CD4-positive, alpha-beta T cell treated with Interferon alpha-2 for 1 hour (primary cell): ENCODE measurements around the gene CNKSR2.

Experiments used
- DNase-seq, 2 donors: peaks; one replicate each; pipeline ENCODE4 v3.0.0-alpha.2; 2020 to 2022

Gene CNKSR2

GRCh38 chrX:21374163-21374993 is at the start of gene CNKSR2:
TSS of gene CNKSR2 (plus strand) at chrX:21374418. CDS start at chrX:21374898, 480 bp downstream.
- DNase-seq, result peak; percentile 73 to 77

- no peak for DNase-seq
Measured at GRCh38 chrX:21354725-21355124, 19.5 kb upstream of the CNKSR2 start.

GRCh38 chrX:21355831-21356230 is 18.4 kb upstream of the CNKSR2 start:
- DNase-seq, result no peak

- DNase-seq, result no peak
Measured at GRCh38 chrX:21369613-21370012, 4.6 kb upstream of the CNKSR2 start.

- DNase-seq, result peak in 1 of 2 donors; percentile 7
Measured at GRCh38 chrX:21373001-21373400, 1.2 kb upstream of the CNKSR2 start.

GRCh38 chrX:21373637-21374162 is 518 bp upstream of the CNKSR2 start:
- DNase-seq, result peak; percentile 12 to 31

- DNase-seq, result peak in 1 of 2 donors; percentile 0
Measured at GRCh38 chrX:21374994-21375707, 933 bp downstream of the CNKSR2 start.

- peak in 1 of 2 donors; percentile 5 for DNase-seq
Measured at GRCh38 chrX:21375708-21376009, 1.4 kb downstream of the CNKSR2 start.

GRCh38 chrX:21376636-21377035 is 2.4 kb downstream of the CNKSR2 start:
- no peak for DNase-seq

- no peak for DNase-seq
Measured at GRCh38 chrX:21379991-21380390, 5.8 kb downstream of the CNKSR2 start.

GRCh38 chrX:21382715-21383114 is 8.5 kb downstream of the CNKSR2 start:
- peak in 1 of 2 donors; percentile 4 for DNase-seq

GRCh38 chrX:21383546-21383945 is 9.3 kb downstream of the CNKSR2 start:
- DNase-seq, result no peak

GRCh38 chrX:21384178-21384577 is 10.0 kb downstream of the CNKSR2 start:
- DNase-seq, result no peak

GRCh38 chrX:21394792-21395191 is 20.6 kb downstream of the CNKSR2 start:
- no peak for DNase-seq

- DNase-seq, result no peak
Measured at GRCh38 chrX:21398426-21398825, 24.2 kb downstream of the CNKSR2 start.

GRCh38 chrX:21400408-21401121 is 26.3 kb downstream of the CNKSR2 start:
- DNase-seq, result no peak

GRCh38 chrX:21408307-21408706 is 34.1 kb downstream of the CNKSR2 start:
- no peak for DNase-seq

GRCh38 chrX:21408788-21409187 is 34.6 kb downstream of the CNKSR2 start:
- DNase-seq, result no peak

GRCh38 chrX:21412029-21412428 is 37.8 kb downstream of the CNKSR2 start:
- no peak for DNase-seq

GRCh38 chrX:21412883-21413282 is 38.7 kb downstream of the CNKSR2 start:
- DNase-seq, result no peak

- DNase-seq, result no peak
Measured at GRCh38 chrX:21427086-21427485, 52.9 kb downstream of the CNKSR2 start.

GRCh38 chrX:21437036-21437435 is 62.8 kb downstream of the CNKSR2 start:
- DNase-seq, result no peak

GRCh38 chrX:21438792-21439191 is 64.6 kb downstream of the CNKSR2 start:
- peak in 1 of 2 donors; percentile 25 for DNase-seq
